HEK293 (cell line): ENCODE data around the gene IL12A.

Experiments used
- GFI1B ChIP-seq: fragments of 450-650 bp; formaldehyde crosslinking; IDR thresholded peaks from 2 replicates; pipeline ENCODE4 v1.5.1; 2016; ENCODE audit warnings: missing biosample characterization, missing genetic modification characterization
- MZF1 ChIP-seq: fragments of 450-650 bp; formaldehyde crosslinking; IDR thresholded peaks from 2 replicates; pipeline ENCODE4 v1.5.1; 2017; ENCODE audit warnings: missing biosample characterization, missing genetic modification characterization, borderline replicate concordance
- OSR2 ChIP-seq: fragments of 450-650 bp; formaldehyde crosslinking; IDR thresholded peaks from 2 replicates; pipeline ENCODE4 v1.5.1; 2016; ENCODE audit warnings: missing biosample characterization, missing genetic modification characterization
- ZNF114 ChIP-seq: fragments of 450-650 bp; formaldehyde crosslinking; IDR thresholded peaks from 2 replicates; pipeline ENCODE4 v1.5.0; 2017; ENCODE audit warnings: missing biosample characterization, missing genetic modification characterization
- ZNF157 ChIP-seq: fragments of 450-650 bp; formaldehyde crosslinking; IDR thresholded peaks from 2 replicates; pipeline ENCODE4 v1.5.1; 2016; ENCODE audit warnings: missing biosample characterization, missing genetic modification characterization
- ZNF624 ChIP-seq: fragments of 450-650 bp; formaldehyde crosslinking; IDR thresholded peaks from 2 replicates; pipeline ENCODE4 v1.5.1; 2017; ENCODE audit warnings: missing biosample characterization, missing genetic modification characterization
- TF ChIP-seq, protein P1 (sequence below): fragments of 450-650 bp; formaldehyde crosslinking; IDR thresholded peaks from 2 replicates; pipeline ENCODE4 v1.5.1; 2016; ENCODE audit warnings: missing biosample characterization, missing genetic modification characterization
- TF ChIP-seq, protein P2 (sequence below): fragments of 450-650 bp; formaldehyde crosslinking; IDR thresholded peaks from 2 replicates; pipeline ENCODE4 v1.5.1; 2016; ENCODE audit warnings: missing biosample characterization, missing genetic modification characterization
- TF ChIP-seq, protein P3 (sequence below): fragments of 450-650 bp; formaldehyde crosslinking; IDR thresholded peaks from 2 replicates; pipeline ENCODE4 v1.5.1; 2016; ENCODE audit warnings: missing biosample characterization, missing genetic modification characterization

DNA sequence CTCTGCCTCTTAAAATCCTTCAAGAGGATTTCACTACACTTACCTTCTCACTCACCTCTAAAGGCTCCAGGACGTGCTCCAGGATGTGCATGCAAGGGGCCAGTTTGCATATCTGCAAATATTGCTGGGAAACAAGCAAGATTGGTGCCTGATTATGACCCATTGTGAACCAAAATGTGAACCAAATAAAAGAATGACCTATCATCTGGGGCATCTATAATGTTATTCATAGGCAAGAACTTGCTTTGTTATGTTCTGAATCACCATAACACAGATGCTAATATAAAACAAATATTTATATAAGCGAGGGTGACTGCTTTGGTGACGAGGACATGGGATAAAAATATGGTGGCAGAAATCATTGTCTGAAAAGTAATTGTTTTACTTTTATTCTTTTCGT lies 5.5 kb downstream of the IL12A start:
- TF ChIP-seq GFI1B (tag by site-specific recombination), result no peak
- TF ChIP-seq, protein P1, sequence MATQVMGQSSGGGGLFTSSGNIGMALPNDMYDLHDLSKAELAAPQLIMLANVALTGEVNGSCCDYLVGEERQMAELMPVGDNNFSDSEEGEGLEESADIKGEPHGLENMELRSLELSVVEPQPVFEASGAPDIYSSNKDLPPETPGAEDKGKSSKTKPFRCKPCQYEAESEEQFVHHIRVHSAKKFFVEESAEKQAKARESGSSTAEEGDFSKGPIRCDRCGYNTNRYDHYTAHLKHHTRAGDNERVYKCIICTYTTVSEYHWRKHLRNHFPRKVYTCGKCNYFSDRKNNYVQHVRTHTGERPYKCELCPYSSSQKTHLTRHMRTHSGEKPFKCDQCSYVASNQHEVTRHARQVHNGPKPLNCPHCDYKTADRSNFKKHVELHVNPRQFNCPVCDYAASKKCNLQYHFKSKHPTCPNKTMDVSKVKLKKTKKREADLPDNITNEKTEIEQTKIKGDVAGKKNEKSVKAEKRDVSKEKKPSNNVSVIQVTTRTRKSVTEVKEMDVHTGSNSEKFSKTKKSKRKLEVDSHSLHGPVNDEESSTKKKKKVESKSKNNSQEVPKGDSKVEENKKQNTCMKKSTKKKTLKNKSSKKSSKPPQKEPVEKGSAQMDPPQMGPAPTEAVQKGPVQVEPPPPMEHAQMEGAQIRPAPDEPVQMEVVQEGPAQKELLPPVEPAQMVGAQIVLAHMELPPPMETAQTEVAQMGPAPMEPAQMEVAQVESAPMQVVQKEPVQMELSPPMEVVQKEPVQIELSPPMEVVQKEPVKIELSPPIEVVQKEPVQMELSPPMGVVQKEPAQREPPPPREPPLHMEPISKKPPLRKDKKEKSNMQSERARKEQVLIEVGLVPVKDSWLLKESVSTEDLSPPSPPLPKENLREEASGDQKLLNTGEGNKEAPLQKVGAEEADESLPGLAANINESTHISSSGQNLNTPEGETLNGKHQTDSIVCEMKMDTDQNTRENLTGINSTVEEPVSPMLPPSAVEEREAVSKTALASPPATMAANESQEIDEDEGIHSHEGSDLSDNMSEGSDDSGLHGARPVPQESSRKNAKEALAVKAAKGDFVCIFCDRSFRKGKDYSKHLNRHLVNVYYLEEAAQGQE (tag by site-specific recombination), result no peak
- TF ChIP-seq ZNF624 (tag by site-specific recombination), result no peak
- no peak for TF ChIP-seq ZNF157 (tag by site-specific recombination)
- TF ChIP-seq, protein P2, sequence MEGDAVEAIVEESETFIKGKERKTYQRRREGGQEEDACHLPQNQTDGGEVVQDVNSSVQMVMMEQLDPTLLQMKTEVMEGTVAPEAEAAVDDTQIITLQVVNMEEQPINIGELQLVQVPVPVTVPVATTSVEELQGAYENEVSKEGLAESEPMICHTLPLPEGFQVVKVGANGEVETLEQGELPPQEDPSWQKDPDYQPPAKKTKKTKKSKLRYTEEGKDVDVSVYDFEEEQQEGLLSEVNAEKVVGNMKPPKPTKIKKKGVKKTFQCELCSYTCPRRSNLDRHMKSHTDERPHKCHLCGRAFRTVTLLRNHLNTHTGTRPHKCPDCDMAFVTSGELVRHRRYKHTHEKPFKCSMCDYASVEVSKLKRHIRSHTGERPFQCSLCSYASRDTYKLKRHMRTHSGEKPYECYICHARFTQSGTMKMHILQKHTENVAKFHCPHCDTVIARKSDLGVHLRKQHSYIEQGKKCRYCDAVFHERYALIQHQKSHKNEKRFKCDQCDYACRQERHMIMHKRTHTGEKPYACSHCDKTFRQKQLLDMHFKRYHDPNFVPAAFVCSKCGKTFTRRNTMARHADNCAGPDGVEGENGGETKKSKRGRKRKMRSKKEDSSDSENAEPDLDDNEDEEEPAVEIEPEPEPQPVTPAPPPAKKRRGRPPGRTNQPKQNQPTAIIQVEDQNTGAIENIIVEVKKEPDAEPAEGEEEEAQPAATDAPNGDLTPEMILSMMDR, result no peak
- TF ChIP-seq, protein P3, sequence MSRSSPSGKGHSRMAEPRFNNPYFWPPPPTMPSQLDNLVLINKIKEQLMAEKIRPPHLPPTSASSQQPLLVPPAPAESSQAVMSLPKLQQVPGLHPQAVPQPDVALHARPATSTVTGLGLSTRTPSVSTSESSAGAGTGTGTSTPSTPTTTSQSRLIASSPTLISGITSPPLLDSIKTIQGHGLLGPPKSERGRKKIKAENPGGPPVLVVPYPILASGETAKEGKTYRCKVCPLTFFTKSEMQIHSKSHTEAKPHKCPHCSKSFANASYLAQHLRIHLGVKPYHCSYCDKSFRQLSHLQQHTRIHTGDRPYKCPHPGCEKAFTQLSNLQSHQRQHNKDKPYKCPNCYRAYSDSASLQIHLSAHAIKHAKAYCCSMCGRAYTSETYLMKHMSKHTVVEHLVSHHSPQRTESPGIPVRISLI (tag by site-specific recombination), result no peak
- no peak for TF ChIP-seq OSR2
- no peak for TF ChIP-seq ZNF114
- no peak for TF ChIP-seq MZF1 (tag by site-specific recombination)
